Hepatocyte (in vitro differentiated cells): ENCODE measurements around the gene GATA6. TPM values are rescaled to one million over a fixed set of nuclear protein-coding genes. Genes with fewer than 3 reads are reported as not detected.

Experiments used
- DNase-seq: peaks from one replicate; pipeline ENCODE4 v3.0.0-alpha.2; 2016; ENCODE audit warnings: low spot score
- H2AFZ ChIP-seq: fragments of 200-600 bp; sonication (generic); 2 replicates; pipeline ENCODE4 v1.6.0; 2016; ENCODE audit warnings: antibody characterized with exemption, mild to moderate bottlenecking
- H3K27ac ChIP-seq: fragments of 200-600 bp; sonication (generic); 2 replicates; pipeline ENCODE4 v1.5.1; 2016; ENCODE audit warnings: mild to moderate bottlenecking
- H3K27me3 ChIP-seq: fragments of 200-600 bp; sonication (generic); 2 replicates; pipeline ENCODE4 v1.6.1; 2016
- H3K36me3 ChIP-seq: fragments of 200-600 bp; sonication (generic); replicated peaks from 2 replicates; pipeline ENCODE4 v1.5.1; 2016; ENCODE audit warnings: low read depth; ENCODE audit not compliant: insufficient read depth
- H3K4me1 ChIP-seq: fragments of 200-600 bp; sonication (generic); 2 replicates; pipeline ENCODE4 v1.5.1; 2016; ENCODE audit warnings: mild to moderate bottlenecking, moderate library complexity; ENCODE audit not compliant: insufficient read depth
- H3K4me2 ChIP-seq: fragments of 200-600 bp; sonication (generic); 2 replicates; pipeline ENCODE4 v1.6.0; 2016
- H3K4me3 ChIP-seq: fragments of 200-600 bp; sonication (generic); 2 replicates; pipeline ENCODE4 v1.5.1; 2016; ENCODE audit warnings: mild to moderate bottlenecking
- H3K79me2 ChIP-seq: fragments of 200-600 bp; sonication (generic); 2 replicates; pipeline ENCODE4 v1.6.0; 2017; ENCODE audit warnings: mild to moderate bottlenecking
- H3K9me2 ChIP-seq: fragments of 200-600 bp; sonication (generic); replicated peaks from 2 replicates; pipeline ENCODE4 v1.6.0; 2017; ENCODE audit warnings: mild to moderate bottlenecking; ENCODE audit not compliant: insufficient read depth
- H3K9me3 ChIP-seq: fragments of 200-600 bp; sonication (generic); 2 replicates; pipeline ENCODE4 v1.5.1; 2016; ENCODE audit warnings: low read depth, mild to moderate bottlenecking
- H4K20me1 ChIP-seq: fragments of 200-600 bp; sonication (generic); 2 replicates; pipeline ENCODE4 v1.6.0; 2016; ENCODE audit warnings: mild to moderate bottlenecking; ENCODE audit not compliant: insufficient read depth, poor library complexity, severe bottlenecking
- EZH2 ChIP-seq: fragments of 200-600 bp; sonication (generic); IDR thresholded peaks from 2 replicates; pipeline ENCODE4 v1.6.1; 2016; ENCODE audit warnings: antibody characterized with exemption, mild to moderate bottlenecking, borderline replicate concordance
- EZH2phosphoT487 ChIP-seq: fragments of 200-600 bp; sonication (generic); IDR thresholded peaks from one replicate; pipeline ENCODE4 v1.6.1; 2018; ENCODE audit warnings: antibody characterized with exemption, mild to moderate bottlenecking, low read depth, moderate library complexity; ENCODE audit not compliant: unreplicated experiment, severe bottlenecking
- WGBS: methylation state at CpG from one replicate; pipeline ENCODE4 v1.1.6; 2016; ENCODE audit warnings: low lambda C conversion rate; ENCODE audit errors: missing lambda C conversion rate; 5-methylcytosine and 5-hydroxymethylcytosine counted together
- polyA plus RNA-seq: library from polyadenylated mRNA; unstranded; fragments of >200 nt; fragmentation: Nextera tagmentation; extraction: Ambion mirVana; gene quantifications from 2 replicates; pipeline ENCODE4 v1.2.1, GENCODE V29; 2016
- total RNA-seq: library from RNA; depleted of rRNA; stranded (reverse); fragments of >200 nt; gene quantifications from 2 replicates; pipeline ENCODE4 v1.2.3, GENCODE V29; 2014
- TF ChIP-seq, protein P1 (sequence below): fragments of 200-600 bp; sonication (generic); IDR thresholded peaks from 2 replicates; pipeline ENCODE4 v1.5.1; 2016; ENCODE audit warnings: antibody characterized with exemption, mild to moderate bottlenecking; ENCODE audit not compliant: poor library complexity

GATA6 gene
- total and polyA plus RNA-seq, 2 experiments from 2014 or later = 125 to 128 TPM

DNA sequence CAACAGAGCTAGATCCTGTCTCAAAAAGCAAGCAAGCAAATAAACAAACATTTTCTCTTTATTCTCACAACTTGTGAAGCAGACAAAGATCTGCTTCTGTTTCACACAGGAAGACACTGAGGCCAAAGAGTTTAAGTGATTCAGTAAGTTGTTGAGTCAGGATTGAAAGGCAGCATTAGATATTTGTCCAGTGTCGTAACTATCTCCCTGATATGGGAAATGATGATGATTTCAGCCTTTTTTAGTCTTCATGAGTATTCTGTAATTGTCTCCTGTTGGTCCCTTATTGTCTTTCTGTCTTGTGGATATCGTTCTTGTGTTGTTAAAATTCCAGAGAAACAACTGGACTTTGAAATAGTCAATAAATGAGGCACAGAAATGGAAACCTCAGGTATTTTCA is 59.6 kb downstream of the GATA6 start:
- Histone ChIP-seq H3K27me3 (no peaks in the 10 kb centered on the region), H4K20me1 (no peaks in the 10 kb centered on the region), H3K36me3 (no peaks in the 10 kb centered on the region), H2AFZ (no peak overlapping the region), H3K9me2 (no peaks in the 10 kb centered on the region), H3K4me3 (no peak overlapping the region), H3K4me2 (peak overlapping the region; percentile 0), H3K27ac (peak overlapping the region; percentile 87), H3K4me1 (peaks cover 5% of the 10 kb centered on the region), H3K9me3 (no peaks in the 10 kb centered on the region), H3K79me2 (no peaks in the 10 kb centered on the region)
- 57% methylated on average over 2 of the region's 2 CpGs for WGBS
- TF ChIP-seq, protein P1, sequence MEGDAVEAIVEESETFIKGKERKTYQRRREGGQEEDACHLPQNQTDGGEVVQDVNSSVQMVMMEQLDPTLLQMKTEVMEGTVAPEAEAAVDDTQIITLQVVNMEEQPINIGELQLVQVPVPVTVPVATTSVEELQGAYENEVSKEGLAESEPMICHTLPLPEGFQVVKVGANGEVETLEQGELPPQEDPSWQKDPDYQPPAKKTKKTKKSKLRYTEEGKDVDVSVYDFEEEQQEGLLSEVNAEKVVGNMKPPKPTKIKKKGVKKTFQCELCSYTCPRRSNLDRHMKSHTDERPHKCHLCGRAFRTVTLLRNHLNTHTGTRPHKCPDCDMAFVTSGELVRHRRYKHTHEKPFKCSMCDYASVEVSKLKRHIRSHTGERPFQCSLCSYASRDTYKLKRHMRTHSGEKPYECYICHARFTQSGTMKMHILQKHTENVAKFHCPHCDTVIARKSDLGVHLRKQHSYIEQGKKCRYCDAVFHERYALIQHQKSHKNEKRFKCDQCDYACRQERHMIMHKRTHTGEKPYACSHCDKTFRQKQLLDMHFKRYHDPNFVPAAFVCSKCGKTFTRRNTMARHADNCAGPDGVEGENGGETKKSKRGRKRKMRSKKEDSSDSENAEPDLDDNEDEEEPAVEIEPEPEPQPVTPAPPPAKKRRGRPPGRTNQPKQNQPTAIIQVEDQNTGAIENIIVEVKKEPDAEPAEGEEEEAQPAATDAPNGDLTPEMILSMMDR = no peak
- TF ChIP-seq EZH2phosphoT487 = no peak
- no peak for TF ChIP-seq EZH2
- DNase-seq = no peak

DNA sequence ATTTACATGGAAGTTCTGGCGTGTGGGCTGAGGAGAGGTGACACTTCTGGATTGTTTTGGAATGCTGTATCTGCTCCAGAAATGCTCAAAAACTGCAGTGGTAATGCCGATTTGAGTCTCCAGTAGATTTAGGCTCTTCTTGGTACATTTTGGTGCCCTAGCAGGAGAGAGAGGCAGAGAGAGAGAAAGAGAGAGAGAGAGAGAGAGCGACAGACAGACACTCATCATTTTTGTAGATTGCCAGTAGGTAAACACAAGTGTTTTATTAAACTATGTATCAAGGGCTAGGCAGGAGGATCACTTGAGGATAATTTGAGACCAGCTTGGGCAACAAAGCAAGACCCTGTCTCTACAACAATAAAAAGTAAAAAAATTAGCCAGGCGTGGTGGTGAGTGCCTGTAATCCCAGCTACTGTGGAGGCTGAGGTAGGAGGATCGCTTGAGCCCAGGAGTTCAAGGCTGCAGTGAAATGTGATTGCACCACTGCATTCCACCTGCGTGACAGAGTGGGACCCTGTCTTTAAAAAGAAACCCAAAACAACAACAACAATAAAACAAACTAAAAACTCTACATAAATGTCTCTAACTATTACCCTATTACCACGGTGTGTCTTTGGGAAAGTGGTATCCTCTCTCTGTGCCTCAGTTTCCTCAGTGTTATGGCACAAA is 60.2 kb downstream of the GATA6 start:
- no peaks in the 10 kb centered on the region for H3K9me3 ChIP-seq
- DNase-seq = no peak
- no peak overlapping the region for H2AFZ ChIP-seq
- no peaks in the 10 kb centered on the region for H4K20me1 ChIP-seq
- no peaks in the 10 kb centered on the region for H3K9me2 ChIP-seq
- H3K36me3 ChIP-seq = no peaks in the 10 kb centered on the region
- no peak overlapping the region for H3K4me2 ChIP-seq
- H3K79me2 ChIP-seq = no peaks in the 10 kb centered on the region
- H3K27me3 ChIP-seq = no peaks in the 10 kb centered on the region
- peak overlapping the region; percentile 87 for H3K27ac ChIP-seq
- TF ChIP-seq EZH2phosphoT487 (no peak), EZH2 (no peak)
- TF ChIP-seq, protein P1 = no peak
- WGBS = 89% methylated on average over 7 of the region's 7 CpGs
- no peaks in the 10 kb centered on the region for H3K4me1 ChIP-seq
- no peak overlapping the region for H3K4me3 ChIP-seq

DNA sequence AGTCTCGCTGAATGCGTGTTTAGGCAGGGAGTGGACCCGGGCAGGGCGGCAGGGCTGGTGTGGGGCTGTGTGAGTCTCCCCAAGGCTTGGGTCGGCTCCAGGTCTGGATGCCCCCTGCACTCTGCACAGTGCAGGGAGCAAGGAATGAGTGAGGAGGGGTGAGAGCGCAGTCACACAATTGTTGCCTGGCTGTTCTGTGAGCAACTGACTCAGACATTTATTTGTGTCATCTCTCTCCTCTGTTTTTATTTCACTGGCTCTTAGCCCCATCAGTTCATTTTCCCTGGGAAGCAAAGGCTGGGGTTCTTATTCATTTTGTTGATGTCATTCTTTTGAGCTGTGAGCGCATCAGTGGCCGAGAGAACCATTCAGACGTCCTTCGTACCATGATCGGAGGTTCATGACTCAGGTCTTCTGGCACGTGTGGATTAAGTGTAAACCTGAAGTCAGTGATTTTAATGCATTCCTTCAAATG is 61.1 kb downstream of the GATA6 start:
- Histone ChIP-seq H3K4me1 (no peaks in the 10 kb centered on the region), H3K79me2 (no peaks in the 10 kb centered on the region), H4K20me1 (no peaks in the 10 kb centered on the region), H3K27ac (peak overlapping the region; percentile 45), H3K4me2 (no peak overlapping the region), H2AFZ (no peak overlapping the region), H3K36me3 (no peaks in the 10 kb centered on the region), H3K4me3 (no peak overlapping the region), H3K9me3 (no peaks in the 10 kb centered on the region), H3K9me2 (no peaks in the 10 kb centered on the region), H3K27me3 (no peaks in the 10 kb centered on the region)
- peak; percentile 68 for DNase-seq
- WGBS = 77% methylated on average over 12 of the region's 12 CpGs
- no peak for TF ChIP-seq EZH2phosphoT487
- TF ChIP-seq EZH2 = no peak
- TF ChIP-seq, protein P1 = no peak
